GM10266 (cell line): ENCODE results near the gene LTBR.

Experiments
- DNase-seq: peaks from one replicate; pipeline ENCODE4 v3.0.0; 2012; ENCODE audit errors: extremely low spot score
- TF ChIP-seq, protein P1 (sequence below): IDR thresholded peaks from 2 replicates; pipeline ENCODE4 v1.5.1; 2012; ENCODE audit warnings: mild to moderate bottlenecking, low read depth; ENCODE audit not compliant: control insufficient read depth, insufficient read depth; ENCODE audit errors: missing control alignments

Gene LTBR

DNA sequence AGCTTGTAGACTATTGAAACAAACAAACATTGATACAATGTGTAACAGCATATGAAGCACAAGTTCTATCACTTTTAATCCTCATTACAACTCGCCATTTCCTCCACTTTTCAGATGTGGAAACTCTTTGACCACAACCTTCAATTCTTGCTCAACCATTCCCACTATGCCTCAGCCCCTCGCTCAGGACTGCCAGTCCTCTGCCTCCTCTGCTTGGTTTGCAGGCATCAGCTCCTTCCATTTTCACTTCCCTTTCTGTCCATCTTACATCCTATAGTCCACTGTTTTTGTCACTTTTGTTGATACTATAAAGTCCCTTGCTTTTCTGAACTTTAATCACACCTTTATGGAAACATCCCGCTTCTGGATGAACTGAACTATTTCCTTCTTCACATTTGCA lies 32.6 kb downstream of the LTBR start:
- no peak for DNase-seq
- TF ChIP-seq, protein P1, sequence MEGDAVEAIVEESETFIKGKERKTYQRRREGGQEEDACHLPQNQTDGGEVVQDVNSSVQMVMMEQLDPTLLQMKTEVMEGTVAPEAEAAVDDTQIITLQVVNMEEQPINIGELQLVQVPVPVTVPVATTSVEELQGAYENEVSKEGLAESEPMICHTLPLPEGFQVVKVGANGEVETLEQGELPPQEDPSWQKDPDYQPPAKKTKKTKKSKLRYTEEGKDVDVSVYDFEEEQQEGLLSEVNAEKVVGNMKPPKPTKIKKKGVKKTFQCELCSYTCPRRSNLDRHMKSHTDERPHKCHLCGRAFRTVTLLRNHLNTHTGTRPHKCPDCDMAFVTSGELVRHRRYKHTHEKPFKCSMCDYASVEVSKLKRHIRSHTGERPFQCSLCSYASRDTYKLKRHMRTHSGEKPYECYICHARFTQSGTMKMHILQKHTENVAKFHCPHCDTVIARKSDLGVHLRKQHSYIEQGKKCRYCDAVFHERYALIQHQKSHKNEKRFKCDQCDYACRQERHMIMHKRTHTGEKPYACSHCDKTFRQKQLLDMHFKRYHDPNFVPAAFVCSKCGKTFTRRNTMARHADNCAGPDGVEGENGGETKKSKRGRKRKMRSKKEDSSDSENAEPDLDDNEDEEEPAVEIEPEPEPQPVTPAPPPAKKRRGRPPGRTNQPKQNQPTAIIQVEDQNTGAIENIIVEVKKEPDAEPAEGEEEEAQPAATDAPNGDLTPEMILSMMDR: no peak

DNA sequence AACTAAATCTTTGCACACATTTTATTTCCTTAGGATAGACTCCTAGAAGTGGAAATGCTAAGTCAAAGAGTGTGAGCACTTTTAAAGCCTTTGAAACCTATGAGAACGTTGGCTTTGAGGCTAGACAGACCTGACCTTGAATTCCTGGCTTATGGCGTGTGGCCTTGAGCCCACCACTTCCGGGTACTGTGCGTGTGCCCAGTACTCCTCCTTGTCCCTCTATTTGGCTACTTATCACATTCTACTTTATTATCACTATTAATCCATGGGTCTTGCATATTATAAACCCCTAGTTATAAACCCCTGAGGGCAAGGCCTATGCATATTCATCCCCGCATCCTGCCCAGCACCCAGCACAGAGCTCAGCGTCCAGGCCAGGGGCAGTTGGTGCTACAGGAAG lies 34.8 kb downstream of the LTBR start:
- TF ChIP-seq, protein P1: no peak
- no peak for DNase-seq

DNA sequence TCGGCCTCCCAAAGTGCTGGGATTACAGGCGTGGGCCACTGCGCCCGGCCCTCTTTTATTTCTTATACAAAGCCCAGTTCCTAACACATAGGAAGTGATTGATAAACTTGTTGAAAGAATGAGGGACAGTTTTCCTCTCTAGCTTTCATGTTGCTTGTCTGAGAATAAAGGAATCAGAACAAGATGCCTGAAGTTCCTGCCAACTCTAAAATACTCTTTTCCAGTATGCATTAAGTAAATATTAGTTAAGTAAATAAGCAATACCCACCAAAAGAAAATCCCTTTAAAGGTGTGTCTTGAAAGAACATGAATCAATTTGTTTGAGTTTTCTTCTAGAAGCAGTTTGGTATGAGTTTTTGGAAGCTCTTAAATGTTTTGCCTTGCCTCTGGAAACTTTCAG lies 36.4 kb downstream of the LTBR start:
- TF ChIP-seq, protein P1: no peak
- no peak for DNase-seq

DNA sequence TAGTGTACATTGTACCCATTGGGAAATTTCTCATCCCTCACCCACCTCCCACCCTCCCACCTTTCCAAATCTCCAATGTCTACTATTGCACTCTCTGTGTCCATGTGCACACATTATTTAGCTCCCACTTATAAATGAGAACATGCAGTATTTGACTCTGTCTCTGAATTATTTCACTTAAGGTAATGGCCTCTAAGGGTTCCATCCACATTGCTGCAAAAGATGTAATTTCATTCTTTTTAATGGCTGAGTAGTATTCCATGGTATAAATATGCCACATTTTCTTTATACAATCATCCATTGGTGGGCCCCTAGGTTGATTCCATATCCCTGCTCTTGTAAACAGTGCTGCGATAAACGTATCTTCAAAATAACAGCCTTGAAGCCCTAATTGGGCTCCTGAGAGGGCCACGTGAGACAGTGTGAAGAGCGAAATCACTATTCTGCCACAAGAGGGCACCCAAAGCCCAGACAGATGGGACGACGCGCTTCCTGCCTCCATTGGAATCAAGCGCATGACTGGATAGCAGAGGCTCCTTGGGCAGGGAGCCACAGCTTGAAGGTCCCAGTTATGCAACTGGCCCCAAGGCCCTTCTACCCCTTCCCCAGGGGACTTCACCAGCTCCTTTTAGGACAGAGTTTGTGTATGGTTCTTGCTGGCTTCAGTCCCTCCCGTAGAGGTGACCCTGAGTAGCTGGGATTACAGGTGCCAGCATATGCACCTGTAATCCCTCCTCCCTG lies 39.5 kb downstream of the LTBR start:
- TF ChIP-seq, protein P1: peak; percentile 91
- peak; percentile 78 for DNase-seq

DNA sequence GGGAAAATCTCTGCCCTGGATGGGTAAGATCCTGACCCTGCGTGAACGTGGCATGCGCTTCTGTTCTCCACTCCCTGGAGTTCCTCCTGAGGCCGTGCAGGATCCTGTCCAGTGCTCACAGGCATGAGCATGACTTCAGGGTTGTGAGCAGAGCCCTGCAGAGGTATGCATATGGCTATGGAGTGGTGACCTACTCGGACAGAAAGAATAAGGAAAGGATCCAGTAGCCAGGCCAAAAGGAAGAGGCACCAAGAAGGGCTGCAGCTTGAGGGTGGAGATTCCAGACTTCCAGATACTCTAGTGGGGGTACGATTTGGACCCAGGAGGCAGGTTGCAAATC lies 40.0 kb downstream of the LTBR start:
- DNase-seq: no peak
- TF ChIP-seq, protein P1: no peak

DNA sequence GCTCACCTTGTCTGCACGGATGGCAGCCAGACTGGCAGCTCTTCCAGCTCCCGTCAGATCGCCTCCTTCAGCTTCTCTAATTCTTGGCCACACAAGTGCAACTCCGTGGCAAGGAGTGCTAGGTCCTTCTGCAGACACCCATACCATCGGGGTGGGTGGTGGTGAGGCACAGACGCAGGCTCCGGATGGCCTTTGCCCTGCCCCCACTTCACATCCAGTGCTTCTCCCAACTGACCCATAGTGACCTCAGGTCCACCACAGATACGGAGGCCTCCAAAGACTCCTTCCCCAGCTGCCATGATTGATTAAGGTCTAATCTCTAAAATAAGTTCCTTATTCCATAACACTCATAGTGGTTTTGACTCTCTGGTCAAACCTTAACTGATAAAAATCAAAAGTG lies 40.9 kb downstream of the LTBR start:
- no peak for DNase-seq
- TF ChIP-seq, protein P1: no peak

DNA sequence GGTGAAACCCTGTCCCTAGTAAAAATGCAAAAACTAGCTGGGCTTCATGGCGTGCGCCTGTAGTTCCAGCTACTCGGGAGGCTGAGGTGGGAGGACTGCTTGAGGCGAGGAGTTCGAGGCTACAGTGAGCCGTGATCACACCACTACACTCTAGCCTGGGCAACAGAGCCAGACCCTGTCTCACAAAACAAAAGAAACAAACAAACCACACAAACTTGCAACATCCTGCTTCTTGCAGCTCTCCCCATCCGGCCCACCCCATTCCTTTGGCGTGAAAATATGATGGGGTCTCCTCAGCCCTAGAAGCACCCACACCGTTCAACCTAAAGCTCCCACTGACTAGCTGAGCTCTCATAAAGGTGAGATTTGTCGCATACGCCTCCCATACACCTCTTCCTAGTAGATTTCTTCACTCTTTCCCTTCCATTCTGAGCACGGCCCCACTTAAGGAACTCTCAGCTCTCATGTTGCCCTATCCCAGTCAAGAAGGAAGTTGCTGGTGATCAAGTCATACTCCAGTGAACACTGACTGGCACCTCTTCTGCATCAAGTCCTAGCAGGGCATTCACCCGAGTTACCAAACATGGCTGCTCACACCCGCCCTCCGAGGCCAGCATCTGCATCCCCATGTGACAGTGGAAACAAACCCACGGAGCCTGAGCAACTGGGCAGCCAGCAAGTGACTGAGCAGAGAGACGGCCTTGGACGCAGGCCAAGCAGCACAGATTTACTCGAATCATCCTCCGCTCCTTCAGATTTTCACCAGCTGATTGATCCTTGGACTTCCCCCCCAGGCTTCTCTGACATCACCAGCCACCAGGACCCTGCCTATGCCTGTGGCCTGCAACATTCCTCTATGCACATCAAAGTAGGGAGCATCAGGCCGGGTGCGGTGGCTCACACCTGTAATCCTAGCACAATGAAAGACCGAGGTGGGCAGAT lies 41.9 kb downstream of the LTBR start:
- peak; percentile 34 for DNase-seq
- TF ChIP-seq, protein P1: no peak
